HTERT RPE-1 (cell line): ENCODE measurements around the gene PLPP3.
"Not testable (repeated sequence)": the region's sequence is repeated elsewhere in the genome, so short reads cannot be mapped to it uniquely, and the experiment has no call there.

Experiments
- in situ Hi-C: fragments of 300-500 bp; cut with MboI; formaldehyde crosslinking; loops from 4 replicates; pipeline ENCODE4 v1.14.3; 2020; ENCODE audit warnings: low sequenced_read_pairs

The PLPP3 gene

GRCh38 chr1:56578963-56579875, at the start of gene PLPP3:
Gene PLPP3, minus strand, starts transcription at chr1:56579563. Its CDS starts 547 bp downstream, at chr1:56579016.
- in situ Hi-C loops: no loop called here

- in situ Hi-C loops: no loop called here
Observed at GRCh38 chr1:56627636-56628039, 48.3 kb upstream of the PLPP3 start.

- in situ Hi-C loops: no loop called here
Observed at GRCh38 chr1:56627019-56627635, 47.8 kb upstream of the PLPP3 start.

GRCh38 chr1:56626546-56626945, 47.2 kb upstream of the PLPP3 start:
- in situ Hi-C loops: no loop called here

GRCh38 chr1:56625819-56626440, 46.6 kb upstream of the PLPP3 start:
- in situ Hi-C loops: no loop called here

GRCh38 chr1:56617141-56617540, 37.8 kb upstream of the PLPP3 start:
- in situ Hi-C loops: no loop called here

GRCh38 chr1:56610770-56611169, 31.4 kb upstream of the PLPP3 start:
- in situ Hi-C loops: not testable (repeated sequence)

- in situ Hi-C loops: not testable (repeated sequence)
Observed at GRCh38 chr1:56610097-56610496, 30.7 kb upstream of the PLPP3 start.

- in situ Hi-C loops: not testable (repeated sequence)
Observed at GRCh38 chr1:56595397-56596191, 16.2 kb upstream of the PLPP3 start.

- in situ Hi-C loops: no loop called here
Observed at GRCh38 chr1:56591909-56592308, 12.5 kb upstream of the PLPP3 start.

GRCh38 chr1:56590520-56591011, 11.2 kb upstream of the PLPP3 start:
- in situ Hi-C loops: no loop called here

GRCh38 chr1:56589369-56589768, 10.0 kb upstream of the PLPP3 start:
- in situ Hi-C loops: no loop called here

- in situ Hi-C loops: no loop called here
Observed at GRCh38 chr1:56586502-56586901, 7.1 kb upstream of the PLPP3 start.

- in situ Hi-C loops: no loop called here
Observed at GRCh38 chr1:56585985-56586384, 6.6 kb upstream of the PLPP3 start.

- in situ Hi-C loops: no loop called here
Observed at GRCh38 chr1:56584910-56585528, 5.7 kb upstream of the PLPP3 start.

GRCh38 chr1:56583957-56584468, 4.7 kb upstream of the PLPP3 start:
- in situ Hi-C loops: no loop called here

GRCh38 chr1:56580771-56581170, 1.4 kb upstream of the PLPP3 start:
- in situ Hi-C loops: no loop called here

- in situ Hi-C loops: no loop called here
Observed at GRCh38 chr1:56578138-56578962, 1.0 kb downstream of the PLPP3 start.

GRCh38 chr1:56577406-56578137, 1.8 kb downstream of the PLPP3 start:
- in situ Hi-C loops: no loop called here
